ENCODE results near the gene ZXDC.

DNA sequence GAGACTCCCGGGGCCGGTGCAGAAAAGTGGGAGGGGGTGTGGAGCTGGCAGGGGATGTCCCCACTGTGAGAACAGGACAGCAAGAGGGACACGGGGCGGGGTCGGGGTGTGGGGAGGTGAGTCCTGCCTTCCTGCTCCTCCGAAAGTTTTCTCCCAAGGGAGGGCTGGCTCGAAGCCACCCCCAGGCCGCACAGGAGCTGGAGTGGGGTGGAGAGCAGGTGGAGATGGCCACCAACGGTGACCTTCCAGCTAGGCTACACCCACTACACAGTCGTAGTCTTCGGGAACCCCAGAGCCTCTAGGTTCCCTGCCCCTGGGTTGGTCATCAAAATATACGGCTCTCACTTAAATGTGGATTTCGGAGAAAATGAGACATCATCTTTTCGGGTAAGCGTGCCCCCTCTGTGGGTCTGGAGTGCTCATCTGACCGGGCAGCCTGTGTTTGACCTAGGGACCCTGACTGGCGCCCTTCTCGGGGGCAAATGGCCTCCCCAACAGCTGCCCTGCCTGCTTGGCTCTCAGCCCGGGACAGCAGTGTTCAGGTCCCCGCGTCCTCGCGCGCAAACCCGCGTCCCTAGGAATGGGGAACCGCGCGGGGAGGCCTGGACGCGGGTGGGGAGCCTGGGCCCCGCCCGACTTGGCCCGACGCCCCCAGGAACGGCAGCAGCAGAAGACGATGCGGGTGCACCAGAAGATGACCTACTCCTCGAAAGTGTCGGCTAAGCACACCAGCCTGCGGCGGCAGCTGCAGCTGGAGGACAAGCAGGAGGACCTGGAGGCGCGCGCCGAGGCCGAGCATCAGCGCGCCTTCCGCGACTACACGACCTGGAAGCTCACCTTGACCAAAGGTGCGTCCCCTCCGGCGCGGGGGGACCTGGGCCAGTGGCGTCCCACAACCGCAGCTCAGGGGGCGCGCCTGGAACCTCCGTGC lies 59.8 kb downstream of the ZXDC start:
- TF ChIP-seq EZH2 (IDR thresholded peaks at IDR 0.05) (no peak), POLR2AphosphoS5 (IDR thresholded peaks at IDR 0.05; ENCODE audit: borderline replicate concordance, low read depth, low read length) (no peak), FOXP2 (optimal IDR thresholded peaks at IDR 0.05; ENCODE audit: control extremely low read depth, extremely low read length, insufficient read depth) (no peak)

Data from SK-N-MC (cell line).